ENCODE measurements around the gene UQCR10. TPM values are rescaled to one million over a fixed set of nuclear protein-coding genes. Genes with fewer than 3 reads are reported as not detected.

The UQCR10 gene
- polyA plus RNA-seq, 1 donor from 2014 or later = 192 TPM

DNA sequence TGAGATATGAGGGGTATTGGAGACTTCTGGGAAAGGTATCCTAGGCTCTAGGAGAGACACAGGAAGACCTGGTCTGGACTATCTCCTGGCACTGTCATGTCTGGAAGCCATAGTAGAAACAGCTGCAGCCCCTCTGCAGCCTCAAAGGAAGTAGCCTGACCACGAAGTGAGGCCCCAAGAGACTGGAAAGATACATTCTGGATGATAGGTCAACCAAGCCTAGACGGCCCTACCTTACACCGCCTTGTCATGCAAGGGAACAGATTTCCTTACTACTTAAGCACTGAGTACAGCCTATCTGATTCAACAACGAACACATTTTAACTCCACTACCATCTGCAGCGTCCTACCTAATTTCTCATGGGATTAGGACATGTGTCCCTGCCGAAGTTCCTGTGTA is 31.1 kb downstream of the UQCR10 start:
- H2AFZ ChIP-seq (ENCODE audit: low read depth, low read length) = no peak overlapping the region
- no peak overlapping the region for H3K4me2 ChIP-seq (ENCODE audit: low read length)
- peaks cover 10% of the 10 kb centered on the region for H3K36me3 ChIP-seq (ENCODE audit: insufficient read depth, low read length)
- H3K9me3 ChIP-seq (ENCODE audit: low read length) = no peaks in the 10 kb centered on the region
- no peaks in the 10 kb centered on the region for H3K27me3 ChIP-seq (ENCODE audit: insufficient read depth, low read depth, low read length)
- H3K79me2 ChIP-seq (replicated peaks; ENCODE audit: insufficient read depth, low read length) = no peaks in the 10 kb centered on the region
- no peak overlapping the region for H3K9ac ChIP-seq (ENCODE audit: low read length)
- no peak for TF ChIP-seq MXI1 (conservative IDR thresholded peaks at IDR 0.05; ENCODE audit: poor library complexity, severe bottlenecking)
- no peak overlapping the region for H3K4me3 ChIP-seq (ENCODE audit: low read length)
- no peak overlapping the region for H3K27ac ChIP-seq (ENCODE audit: low read length)
- H3K9me2 ChIP-seq (ENCODE audit: insufficient read depth, low read length) = no peaks in the 10 kb centered on the region
- H3F3A ChIP-seq (ENCODE audit: insufficient read depth, low read length, poor library complexity, severe bottlenecking) = no peaks in the 10 kb centered on the region
- no peaks in the 10 kb centered on the region for H4K20me1 ChIP-seq (ENCODE audit: insufficient read depth)

DNA sequence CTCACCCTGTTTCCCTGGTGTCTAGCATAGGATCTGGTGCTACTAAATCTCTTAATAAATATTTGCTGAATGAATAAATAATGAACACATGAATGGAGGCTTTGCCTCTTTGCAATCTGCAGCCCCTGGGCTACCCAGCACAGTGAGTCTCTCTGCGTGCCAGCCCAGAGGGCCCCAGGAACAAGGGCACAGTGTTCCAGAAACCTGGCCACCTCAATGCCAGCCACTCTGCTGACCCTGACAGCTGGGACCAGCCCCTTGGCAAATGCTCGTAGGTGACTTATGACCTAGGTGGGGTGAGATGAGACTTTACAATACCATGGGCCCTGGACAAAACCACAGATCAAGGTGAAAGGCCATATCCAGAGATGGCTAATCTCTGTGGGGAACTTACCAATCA is 31.6 kb downstream of the UQCR10 start:
- Histone ChIP-seq H3K27me3 (ENCODE audit: insufficient read depth, low read depth, low read length) (no peaks in the 10 kb centered on the region), H3K9me3 (ENCODE audit: low read length) (no peaks in the 10 kb centered on the region), H3K9me2 (ENCODE audit: insufficient read depth, low read length) (no peaks in the 10 kb centered on the region), H3K27ac (ENCODE audit: low read length) (no peak overlapping the region), H4K20me1 (ENCODE audit: insufficient read depth) (no peaks in the 10 kb centered on the region), H3K4me3 (ENCODE audit: low read length) (no peak overlapping the region), H3F3A (ENCODE audit: insufficient read depth, low read length, poor library complexity, severe bottlenecking) (no peaks in the 10 kb centered on the region), H3K79me2 (replicated peaks; ENCODE audit: insufficient read depth, low read length) (no peaks in the 10 kb centered on the region), H3K36me3 (ENCODE audit: insufficient read depth, low read length) (peaks cover 10% of the 10 kb centered on the region), H3K4me2 (ENCODE audit: low read length) (no peak overlapping the region), H2AFZ (ENCODE audit: low read depth, low read length) (no peak overlapping the region), H3K9ac (ENCODE audit: low read length) (no peak overlapping the region)
- TF ChIP-seq EZH2 (IDR thresholded peaks at IDR 0.05; ENCODE audit: borderline replicate concordance, insufficient read depth, low read length, poor library complexity, severe bottlenecking) (no peak), POLR2AphosphoS5 (IDR thresholded peaks at IDR 0.05) (no peak)
- TF ChIP-seq, protein P1, sequence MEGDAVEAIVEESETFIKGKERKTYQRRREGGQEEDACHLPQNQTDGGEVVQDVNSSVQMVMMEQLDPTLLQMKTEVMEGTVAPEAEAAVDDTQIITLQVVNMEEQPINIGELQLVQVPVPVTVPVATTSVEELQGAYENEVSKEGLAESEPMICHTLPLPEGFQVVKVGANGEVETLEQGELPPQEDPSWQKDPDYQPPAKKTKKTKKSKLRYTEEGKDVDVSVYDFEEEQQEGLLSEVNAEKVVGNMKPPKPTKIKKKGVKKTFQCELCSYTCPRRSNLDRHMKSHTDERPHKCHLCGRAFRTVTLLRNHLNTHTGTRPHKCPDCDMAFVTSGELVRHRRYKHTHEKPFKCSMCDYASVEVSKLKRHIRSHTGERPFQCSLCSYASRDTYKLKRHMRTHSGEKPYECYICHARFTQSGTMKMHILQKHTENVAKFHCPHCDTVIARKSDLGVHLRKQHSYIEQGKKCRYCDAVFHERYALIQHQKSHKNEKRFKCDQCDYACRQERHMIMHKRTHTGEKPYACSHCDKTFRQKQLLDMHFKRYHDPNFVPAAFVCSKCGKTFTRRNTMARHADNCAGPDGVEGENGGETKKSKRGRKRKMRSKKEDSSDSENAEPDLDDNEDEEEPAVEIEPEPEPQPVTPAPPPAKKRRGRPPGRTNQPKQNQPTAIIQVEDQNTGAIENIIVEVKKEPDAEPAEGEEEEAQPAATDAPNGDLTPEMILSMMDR (IDR thresholded peaks at IDR 0.05; ENCODE audit: poor library complexity, severe bottlenecking) = no peak

DNA sequence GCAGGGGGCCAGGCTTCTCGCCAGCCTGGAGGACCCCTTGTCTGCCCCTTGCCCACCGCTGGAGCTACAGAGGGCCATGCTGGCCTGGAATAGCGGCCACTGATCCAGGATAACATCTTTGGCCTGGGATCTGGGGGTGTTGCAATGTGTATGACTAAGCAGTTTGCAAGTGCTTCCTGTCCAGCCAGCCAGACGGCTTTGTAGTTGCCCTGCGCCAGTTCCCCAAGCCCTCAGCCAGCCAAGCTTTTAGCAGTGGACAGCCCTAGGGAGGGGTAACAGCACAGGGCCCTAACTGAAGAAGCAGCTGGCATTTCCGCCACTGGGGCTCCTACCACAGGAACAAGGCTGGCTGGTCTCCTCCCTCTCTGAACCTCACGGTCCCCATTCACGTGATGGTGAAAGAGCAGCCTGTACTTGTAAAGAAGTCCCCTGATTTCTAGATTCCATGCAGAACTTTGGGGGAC is 32.1 kb downstream of the UQCR10 start:
- no peaks in the 10 kb centered on the region for H3K9me2 ChIP-seq (ENCODE audit: insufficient read depth, low read length)
- no peak overlapping the region for H3K4me2 ChIP-seq (ENCODE audit: low read length)
- H2AFZ ChIP-seq (ENCODE audit: low read depth, low read length) = no peak overlapping the region
- H3K9ac ChIP-seq (ENCODE audit: low read length) = no peak overlapping the region
- no peaks in the 10 kb centered on the region for H3K9me3 ChIP-seq (ENCODE audit: low read length)
- no peaks in the 10 kb centered on the region for H3F3A ChIP-seq (ENCODE audit: insufficient read depth, low read length, poor library complexity, severe bottlenecking)
- H4K20me1 ChIP-seq (ENCODE audit: insufficient read depth) = no peaks in the 10 kb centered on the region
- TF ChIP-seq EP300 (conservative IDR thresholded peaks at IDR 0.05; ENCODE audit: poor library complexity, severe bottlenecking) = no peak
- TF ChIP-seq POLR2AphosphoS5 (IDR thresholded peaks at IDR 0.05) = no peak
- TF ChIP-seq, protein P1 (IDR thresholded peaks at IDR 0.05; ENCODE audit: poor library complexity, severe bottlenecking) = no peak
- no peak for TF ChIP-seq SMC3 (conservative IDR thresholded peaks at IDR 0.05; ENCODE audit: poor library complexity)
- TF ChIP-seq RAD21 (conservative IDR thresholded peaks at IDR 0.05) = no peak
- no peak for TF ChIP-seq TAF1 (IDR thresholded peaks at IDR 0.05; ENCODE audit: low read depth)
- TF ChIP-seq EZH2 (IDR thresholded peaks at IDR 0.05; ENCODE audit: borderline replicate concordance, insufficient read depth, low read length, poor library complexity, severe bottlenecking) = no peak
- no peak for TF ChIP-seq MXI1 (conservative IDR thresholded peaks at IDR 0.05; ENCODE audit: poor library complexity, severe bottlenecking)
- TF ChIP-seq, protein P2, sequence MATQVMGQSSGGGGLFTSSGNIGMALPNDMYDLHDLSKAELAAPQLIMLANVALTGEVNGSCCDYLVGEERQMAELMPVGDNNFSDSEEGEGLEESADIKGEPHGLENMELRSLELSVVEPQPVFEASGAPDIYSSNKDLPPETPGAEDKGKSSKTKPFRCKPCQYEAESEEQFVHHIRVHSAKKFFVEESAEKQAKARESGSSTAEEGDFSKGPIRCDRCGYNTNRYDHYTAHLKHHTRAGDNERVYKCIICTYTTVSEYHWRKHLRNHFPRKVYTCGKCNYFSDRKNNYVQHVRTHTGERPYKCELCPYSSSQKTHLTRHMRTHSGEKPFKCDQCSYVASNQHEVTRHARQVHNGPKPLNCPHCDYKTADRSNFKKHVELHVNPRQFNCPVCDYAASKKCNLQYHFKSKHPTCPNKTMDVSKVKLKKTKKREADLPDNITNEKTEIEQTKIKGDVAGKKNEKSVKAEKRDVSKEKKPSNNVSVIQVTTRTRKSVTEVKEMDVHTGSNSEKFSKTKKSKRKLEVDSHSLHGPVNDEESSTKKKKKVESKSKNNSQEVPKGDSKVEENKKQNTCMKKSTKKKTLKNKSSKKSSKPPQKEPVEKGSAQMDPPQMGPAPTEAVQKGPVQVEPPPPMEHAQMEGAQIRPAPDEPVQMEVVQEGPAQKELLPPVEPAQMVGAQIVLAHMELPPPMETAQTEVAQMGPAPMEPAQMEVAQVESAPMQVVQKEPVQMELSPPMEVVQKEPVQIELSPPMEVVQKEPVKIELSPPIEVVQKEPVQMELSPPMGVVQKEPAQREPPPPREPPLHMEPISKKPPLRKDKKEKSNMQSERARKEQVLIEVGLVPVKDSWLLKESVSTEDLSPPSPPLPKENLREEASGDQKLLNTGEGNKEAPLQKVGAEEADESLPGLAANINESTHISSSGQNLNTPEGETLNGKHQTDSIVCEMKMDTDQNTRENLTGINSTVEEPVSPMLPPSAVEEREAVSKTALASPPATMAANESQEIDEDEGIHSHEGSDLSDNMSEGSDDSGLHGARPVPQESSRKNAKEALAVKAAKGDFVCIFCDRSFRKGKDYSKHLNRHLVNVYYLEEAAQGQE (IDR thresholded peaks at IDR 0.05; ENCODE audit: borderline replicate concordance) = no peak
- no peak overlapping the region for H3K4me3 ChIP-seq (ENCODE audit: low read length)
- peaks cover 10% of the 10 kb centered on the region for H3K36me3 ChIP-seq (ENCODE audit: insufficient read depth, low read length)
- no peaks in the 10 kb centered on the region for H3K79me2 ChIP-seq (replicated peaks; ENCODE audit: insufficient read depth, low read length)
- no peak overlapping the region for H3K27ac ChIP-seq (ENCODE audit: low read length)
- H3K27me3 ChIP-seq (ENCODE audit: insufficient read depth, low read depth, low read length) = no peaks in the 10 kb centered on the region

Data from neural cell (in vitro differentiated cells).